ENCODE results near the gene SMAGP. TPM values are rescaled to one million over a fixed set of nuclear protein-coding genes. Genes with fewer than 3 reads are reported as not detected.
"Not testable (repeated sequence)": the region's sequence is repeated elsewhere in the genome, so short reads cannot be mapped to it uniquely, and the experiment has no call there.

The SMAGP gene
- total RNA-seq, 1 donor from 2014 or later, result 24.5 TPM

- DNase-seq (ENCODE audit: low read depth), result no peak
- H3K36me3 ChIP-seq (ENCODE audit: control insufficient read depth, insufficient read depth, low read length), result peaks cover 1% of the 10 kb centered on the region
Observed at GRCh38 chr12:51264297-51264696, 5.9 kb downstream of the SMAGP start.

DNA sequence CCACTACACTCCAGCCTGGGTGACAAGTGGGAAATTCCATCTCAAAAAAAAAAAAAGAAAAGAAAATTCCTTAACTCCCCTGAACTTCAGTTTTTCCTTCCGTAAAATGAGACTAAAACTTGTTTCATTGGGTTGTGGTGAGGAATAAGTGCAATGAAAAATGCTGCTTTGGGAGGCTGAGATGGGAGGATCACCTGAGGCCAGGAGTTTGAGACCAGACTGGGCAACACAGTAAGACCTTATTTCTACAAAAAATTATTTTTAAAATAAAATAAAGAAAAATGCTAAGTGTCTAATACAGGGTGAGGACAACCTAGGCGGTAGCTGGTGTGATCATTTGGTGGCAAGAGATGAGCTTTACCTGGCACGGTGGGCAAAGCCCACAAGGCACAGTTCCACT lies 6.9 kb downstream of the SMAGP start:
- Histone ChIP-seq H3K27me3 (ENCODE audit: control insufficient read depth, insufficient read depth, low read length) (no peaks in the 10 kb centered on the region), H3K4me3 (ENCODE audit: low read depth, low read length) (no peak overlapping the region), H3K36me3 (ENCODE audit: control insufficient read depth, insufficient read depth, low read length) (peaks cover 1% of the 10 kb centered on the region)
- TF ChIP-seq CTCF (IDR thresholded peaks at IDR 0.05; ENCODE audit: insufficient read depth, low read length, poor library complexity, severe bottlenecking), result no peak
- no peak for DNase-seq (ENCODE audit: low read depth)

More at GRCh38 chr12:51264297-51264696, 5.9 kb downstream of the SMAGP start:
- Histone ChIP-seq H3K27me3 (ENCODE audit: control insufficient read depth, insufficient read depth, low read length) (no peaks in the 10 kb centered on the region), H3K4me3 (ENCODE audit: low read depth, low read length) (no peak overlapping the region)
- TF ChIP-seq CTCF (IDR thresholded peaks at IDR 0.05; ENCODE audit: insufficient read depth, low read length, poor library complexity, severe bottlenecking), result no peak

GRCh38 chr12:51262758-51263177 lies 7.4 kb downstream of the SMAGP start:
- Histone ChIP-seq H3K4me3 (ENCODE audit: low read depth, low read length) (no peak overlapping the region), H3K27me3 (ENCODE audit: control insufficient read depth, insufficient read depth, low read length) (no peaks in the 10 kb centered on the region), H3K36me3 (ENCODE audit: control insufficient read depth, insufficient read depth, low read length) (peaks cover under 1% of the 10 kb centered on the region)
- TF ChIP-seq CTCF (IDR thresholded peaks at IDR 0.05; ENCODE audit: insufficient read depth, low read length, poor library complexity, severe bottlenecking), result peak; percentile 42
- no peak for DNase-seq (ENCODE audit: low read depth)

DNA sequence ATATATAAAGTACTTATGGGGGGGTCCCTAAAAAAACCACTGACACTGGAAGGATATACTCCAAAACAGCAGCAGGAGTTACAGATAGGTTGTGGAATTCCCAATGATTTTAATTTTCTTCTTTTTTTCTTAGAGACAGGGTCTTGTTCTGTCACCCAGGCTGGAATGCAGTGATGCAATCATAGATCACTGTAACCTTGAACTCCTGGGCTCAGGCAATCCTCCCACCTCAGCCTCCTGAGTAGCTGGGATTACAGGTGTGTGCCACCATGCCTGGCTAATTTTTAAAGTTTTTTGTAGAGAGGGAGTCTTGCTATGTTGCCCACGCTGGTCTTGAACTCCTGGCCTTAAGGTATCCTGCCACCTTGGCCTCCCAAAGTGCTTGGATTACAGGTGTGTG lies 10.6 kb downstream of the SMAGP start:
- not testable (repeated sequence) for DNase-seq (ENCODE audit: low read depth); H3K27me3 ChIP-seq (ENCODE audit: control insufficient read depth, insufficient read depth, low read length); H3K36me3 ChIP-seq (ENCODE audit: control insufficient read depth, insufficient read depth, low read length); H3K4me3 ChIP-seq (ENCODE audit: low read depth, low read length)

- TF ChIP-seq CTCF (IDR thresholded peaks at IDR 0.05; ENCODE audit: insufficient read depth, low read length, poor library complexity, severe bottlenecking), result no peak
- no peaks in the 10 kb centered on the region for H3K27me3 ChIP-seq (ENCODE audit: control insufficient read depth, insufficient read depth, low read length)
- no peaks in the 10 kb centered on the region for H3K36me3 ChIP-seq (ENCODE audit: control insufficient read depth, insufficient read depth, low read length)
- no peak for DNase-seq (ENCODE audit: low read depth)
- H3K4me3 ChIP-seq (ENCODE audit: low read depth, low read length), result no peak overlapping the region
Observed at GRCh38 chr12:51254536-51254935, 15.7 kb downstream of the SMAGP start.

GRCh38 chr12:51253276-51253675 lies 16.9 kb downstream of the SMAGP start:
- DNase-seq (ENCODE audit: low read depth), result no peak
- Histone ChIP-seq H3K27me3 (ENCODE audit: control insufficient read depth, insufficient read depth, low read length) (no peaks in the 10 kb centered on the region), H3K4me3 (ENCODE audit: low read depth, low read length) (no peak overlapping the region), H3K36me3 (ENCODE audit: control insufficient read depth, insufficient read depth, low read length) (no peaks in the 10 kb centered on the region)
- no peak for TF ChIP-seq CTCF (IDR thresholded peaks at IDR 0.05; ENCODE audit: insufficient read depth, low read length, poor library complexity, severe bottlenecking)

Measured in kidney epithelial cell (primary cell).